BE2C (cell line): ENCODE data around the gene RBM4B. TPM values are rescaled to one million over a fixed set of nuclear protein-coding genes. Genes with fewer than 3 reads are reported as not detected.
A peak's percentile ranks its signal among the peaks of the same experiment; 100 is the strongest.
"Not testable (repeated sequence)": the region's sequence is repeated elsewhere in the genome, so short reads cannot be mapped to it uniquely, and the experiment has no call there.

ENCODE experiments used
- DNase-seq: peaks from one replicate; pipeline ENCODE4 v3.0.0-alpha.2; 2020
- H3K27me3 ChIP-seq: fragments of 250-450 bp; sonication (Bioruptor Pico); 2 replicates; pipeline ENCODE4 v1.5.1; 2020; ENCODE audit warnings: mild to moderate bottlenecking
- H3K36me3 ChIP-seq: fragments of 250-450 bp; sonication (Bioruptor Pico); 2 replicates; pipeline ENCODE4 v1.5.1; 2020; ENCODE audit warnings: mild to moderate bottlenecking
- H3K4me1 ChIP-seq: fragments of 250-450 bp; sonication (Bioruptor Pico); 2 replicates; pipeline ENCODE4 v1.5.1; 2020
- H3K4me3 ChIP-seq: 2 replicates; pipeline ENCODE4 v1.5.1; 2011; ENCODE audit warnings: low read depth, low read length
- H3K9me3 ChIP-seq: fragments of 250-450 bp; sonication (Bioruptor Pico); 2 replicates; pipeline ENCODE4 v1.5.1; 2020
- CTCF ChIP-seq: IDR thresholded peaks from 2 replicates; pipeline ENCODE4 v1.5.1; 2012; ENCODE audit warnings: mild to moderate bottlenecking, low read depth, low read length
- polyA plus RNA-seq: library from polyadenylated mRNA; unstranded; fragments of >200 nt; gene quantifications from one replicate; pipeline ENCODE4 v1.2.1, GENCODE V29; 2012; ENCODE audit warnings: low read depth, missing spikeins; ENCODE audit not compliant: insufficient read length, insufficient read depth

The RBM4B gene
- polyA plus RNA-seq, result 27.9 TPM

GRCh38 chr11:66677599-66678375 lies at the start of gene RBM4B:
TSS of gene RBM4B (minus strand) at chr11:66677887. CDS start at chr11:66677079, 808 bp downstream.
- no peak for TF ChIP-seq CTCF

DNA sequence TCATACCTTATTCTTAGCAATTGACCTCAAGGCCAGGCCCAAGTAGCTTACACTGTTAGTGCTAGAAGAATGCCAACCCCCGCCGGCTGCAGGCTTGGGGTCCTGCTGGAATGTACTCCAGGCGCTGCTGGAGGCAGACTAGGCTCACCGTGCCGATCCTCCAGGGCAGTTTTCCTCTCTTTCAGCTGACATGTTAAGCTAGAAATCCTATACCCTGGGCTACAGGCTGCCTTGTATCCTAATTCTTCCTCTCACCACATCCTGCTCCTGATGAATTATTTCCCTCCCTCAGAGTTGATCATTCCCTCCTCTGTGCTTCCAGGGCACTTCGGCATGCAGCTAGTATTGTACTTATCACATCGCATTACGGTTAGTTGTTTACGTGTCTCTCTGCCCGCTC lies 48.0 kb upstream of the RBM4B start:
- no peak for TF ChIP-seq CTCF
- peaks cover 5% of the 10 kb centered on the region for H3K4me1 ChIP-seq
- no peaks in the 10 kb centered on the region; the same call in none of the 2 replicates for H3K36me3 ChIP-seq
- no peaks in the 10 kb centered on the region for H3K9me3 ChIP-seq
- H3K27me3 ChIP-seq, result no peaks in the 10 kb centered on the region; the same call in 1 of the 2 replicates
- H3K4me3 ChIP-seq, result no peak overlapping the region
- no peak for DNase-seq

More at GRCh38 chr11:66677599-66678375, at the start of gene RBM4B:
- H3K27me3 ChIP-seq, result no peaks in the 10 kb centered on the region
- peaks cover 18% of the 10 kb centered on the region for H3K36me3 ChIP-seq
- H3K4me3 ChIP-seq, result peak within 1 kb of the TSS; percentile 59
- DNase-seq, result peak; percentile 99
- H3K4me1 ChIP-seq, result no peaks in the 10 kb centered on the region
- H3K9me3 ChIP-seq, result no peaks in the 10 kb centered on the region

DNA sequence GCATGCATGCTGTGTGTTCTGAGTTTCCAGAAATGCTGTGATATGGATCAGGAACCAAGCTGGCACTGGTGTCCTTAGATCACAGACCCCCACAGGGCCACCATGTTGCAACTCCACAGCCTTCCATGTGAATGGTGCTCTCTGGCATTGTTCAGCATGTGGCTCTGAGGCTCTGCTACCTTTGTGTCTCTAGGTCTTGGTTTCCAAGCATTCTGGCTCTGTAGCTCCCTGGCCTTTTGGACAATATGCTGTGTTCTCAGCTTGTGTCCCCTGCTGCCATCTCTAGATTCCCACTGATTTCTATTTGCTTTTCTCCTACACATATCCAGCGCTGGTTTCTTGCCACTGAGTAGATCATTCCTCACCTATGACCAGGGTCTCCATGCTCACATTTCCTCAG lies 47.4 kb upstream of the RBM4B start:
- no peak for TF ChIP-seq CTCF
- no peak overlapping the region for H3K4me3 ChIP-seq
- DNase-seq, result no peak
- peaks cover 5% of the 10 kb centered on the region for H3K4me1 ChIP-seq
- peaks cover under 1% of the 10 kb centered on the region for H3K36me3 ChIP-seq
- H3K9me3 ChIP-seq, result no peaks in the 10 kb centered on the region
- H3K27me3 ChIP-seq, result no peaks in the 10 kb centered on the region; the same call in 1 of the 2 replicates

DNA sequence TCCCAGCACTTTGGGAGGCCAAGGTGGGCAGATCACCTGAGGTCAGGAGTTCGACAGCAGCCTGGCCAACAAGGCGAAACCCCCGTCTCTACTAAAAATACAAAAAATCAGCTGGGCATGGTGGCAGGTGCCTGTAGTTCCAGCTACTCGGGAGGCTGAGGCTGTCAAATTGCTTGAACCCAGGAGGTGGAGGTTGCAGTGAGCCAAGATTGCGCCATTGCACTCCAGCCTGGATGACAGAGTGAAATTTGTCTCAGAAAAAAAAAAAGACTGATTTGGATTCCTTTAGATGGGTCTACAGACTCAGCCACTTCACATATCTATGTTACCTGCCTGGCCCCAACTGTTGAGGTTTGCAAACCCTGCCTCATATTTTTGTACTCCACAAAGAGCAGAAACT lies 46.5 kb upstream of the RBM4B start:
- not testable (repeated sequence) for H3K9me3 ChIP-seq, H3K27me3 ChIP-seq, H3K4me1 ChIP-seq, H3K4me3 ChIP-seq, DNase-seq
- peaks cover 10% of the 10 kb centered on the region for H3K36me3 ChIP-seq

DNA sequence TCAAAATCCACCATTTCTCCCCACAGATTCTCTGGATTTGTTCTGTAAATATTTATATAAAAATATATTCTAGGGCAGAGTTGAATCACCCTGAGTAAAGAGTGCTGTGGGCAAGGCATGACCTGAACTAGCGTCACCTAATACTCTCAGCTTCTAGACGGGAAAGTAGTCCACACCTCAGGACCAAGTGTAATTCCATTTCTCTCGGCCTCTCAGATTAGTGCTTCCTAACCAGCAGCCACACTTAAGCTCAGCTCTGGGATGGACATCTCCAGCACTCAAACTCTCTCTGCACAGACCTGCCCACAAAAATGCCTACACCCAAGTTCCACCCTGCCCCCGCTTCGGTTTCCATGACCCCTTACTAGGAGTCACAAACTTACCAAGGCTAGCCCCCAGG lies 46.0 kb upstream of the RBM4B start:
- no peak for DNase-seq
- Histone ChIP-seq H3K27me3 (no peaks in the 10 kb centered on the region), H3K9me3 (no peaks in the 10 kb centered on the region), H3K4me3 (no peak overlapping the region), H3K4me1 (peaks cover 5% of the 10 kb centered on the region), H3K36me3 (peaks cover 12% of the 10 kb centered on the region)
- TF ChIP-seq CTCF, result no peak

DNA sequence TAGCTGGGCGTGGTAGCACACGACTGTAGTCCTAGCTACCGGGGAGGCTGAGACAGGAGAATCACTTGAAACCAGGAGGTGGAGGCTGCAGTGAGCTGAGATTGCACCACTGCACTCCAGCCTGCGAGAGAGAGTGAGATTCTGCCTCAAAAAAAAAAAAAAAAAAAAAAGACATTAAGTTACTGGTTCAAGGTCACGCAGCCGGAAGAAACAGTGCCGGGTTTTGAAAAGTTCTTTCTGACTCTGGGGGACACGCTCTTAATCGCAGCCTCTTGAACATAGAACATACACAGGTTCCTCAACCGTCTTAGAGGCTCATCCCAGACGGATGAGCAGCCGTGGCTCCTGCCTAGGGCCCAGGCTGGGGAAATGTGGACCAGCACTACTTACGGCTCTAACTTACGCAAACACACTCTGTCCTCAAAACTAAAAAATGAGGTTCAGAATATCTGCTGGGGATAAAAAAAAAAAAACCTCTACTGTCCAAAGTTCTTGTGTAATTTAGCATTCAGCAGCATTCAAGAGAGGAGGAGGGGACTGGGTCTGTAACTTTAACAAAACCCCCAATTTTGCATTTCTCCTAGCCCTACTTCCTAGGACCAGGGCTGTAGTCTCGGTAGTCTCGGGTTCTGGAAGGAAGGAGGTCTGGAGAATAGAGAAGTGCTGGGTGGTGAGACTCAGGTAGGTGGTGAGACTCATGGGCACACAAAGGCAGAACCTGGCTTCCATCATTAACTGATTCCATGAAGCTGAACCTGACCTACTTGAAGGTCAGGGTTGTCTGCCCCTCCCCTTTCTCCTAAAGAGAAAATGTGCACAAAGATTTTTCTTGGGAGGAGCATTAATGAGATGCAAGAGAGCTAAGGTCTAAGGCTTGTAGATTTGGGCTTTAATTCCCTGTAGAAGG lies 45.3 kb upstream of the RBM4B start:
- no peaks in the 10 kb centered on the region for H3K9me3 ChIP-seq
- peaks cover 12% of the 10 kb centered on the region for H3K36me3 ChIP-seq
- H3K27me3 ChIP-seq, result no peaks in the 10 kb centered on the region
- no peak for DNase-seq
- TF ChIP-seq CTCF, result no peak
- peaks cover 5% of the 10 kb centered on the region for H3K4me1 ChIP-seq
- H3K4me3 ChIP-seq, result no peak overlapping the region
